K562 (cell line): ENCODE data around the gene LRRC51. TPM values are rescaled to one million over a fixed set of nuclear protein-coding genes. Genes with fewer than 3 reads are reported as not detected.

Experiments
- CBFA2T2 ChIP-seq: fragments of 450-650 bp; conservative IDR thresholded peaks from 2 replicates; pipeline ENCODE4 v1.6.1; 2017; ENCODE audit warnings: mild to moderate bottlenecking
- CREB1 ChIP-seq, 2 experiments: sonication (generic) in 1 of 2; formaldehyde crosslinking in 1 of 2; IDR thresholded peaks; 2 replicates each; pipeline versions ENCODE4 v1.6.1 to v1.8.0; 2012 to 2022; ENCODE audit warnings: inconsistent platforms in 1 of 2, mild to moderate bottlenecking in 1 of 2, missing genetic modification reagents in 1 of 2, moderate library complexity in 1 of 2
- HDAC2 ChIP-seq: fragments of 450-650 bp; IDR thresholded peaks from 2 replicates; pipeline ENCODE4 v1.6.1; 2016; ENCODE audit warnings: mild to moderate bottlenecking
- HDAC3 ChIP-seq: fragments of 450-650 bp; IDR thresholded peaks from 2 replicates; pipeline ENCODE4 v1.6.1; 2018; ENCODE audit warnings: borderline replicate concordance, mild to moderate bottlenecking, moderate library complexity; ENCODE audit not compliant: partially characterized antibody
- MCM5 ChIP-seq: fragments of 450-650 bp; IDR thresholded peaks from 2 replicates; pipeline ENCODE4 v1.6.1; 2016; ENCODE audit warnings: low read depth
- NCOA4 ChIP-seq: fragments of 450-650 bp; IDR thresholded peaks from 2 replicates; pipeline ENCODE4 v1.6.1; 2018; ENCODE audit warnings: mild to moderate bottlenecking; ENCODE audit not compliant: partially characterized antibody
- SMC3 ChIP-seq: conservative IDR thresholded peaks from 2 replicates; pipeline ENCODE4 v1.6.1; 2011; ENCODE audit warnings: low read depth, low read length, improper control_type of control experiment; ENCODE audit not compliant: insufficient read depth
- SP1 ChIP-seq: sonication (generic); formaldehyde crosslinking; IDR thresholded peaks from 2 replicates; pipeline ENCODE4 v1.8.1; 2022; ENCODE audit warnings: mild to moderate bottlenecking, missing genetic modification reagents
- SRSF1 ChIP-seq: fragments of 200-400 bp; formaldehyde crosslinking; IDR thresholded peaks from 2 replicates; pipeline ENCODE4 v1.6.1; 2017; ENCODE audit warnings: mild to moderate bottlenecking, low read depth, low read length, moderate library complexity
- SRSF3 ChIP-seq: fragments of 200-400 bp; formaldehyde crosslinking; IDR thresholded peaks from 2 replicates; pipeline ENCODE4 v1.6.1; 2016; ENCODE audit warnings: mild to moderate bottlenecking, low read length, moderate library complexity; ENCODE audit not compliant: insufficient read depth
- U2AF2 ChIP-seq: fragments of 200-400 bp; formaldehyde crosslinking; optimal IDR thresholded peaks from 2 replicates; pipeline ENCODE3; 2017; ENCODE audit warnings: low read depth, mild to moderate bottlenecking, low read length
- XRCC4 ChIP-seq: IDR thresholded peaks from one replicate; pipeline ENCODE4 v1.6.1; 2011; ENCODE audit not compliant: insufficient read depth, insufficient read length; ENCODE audit errors: extremely low read depth
- XRCC5 ChIP-seq: fragments of 200-400 bp; formaldehyde crosslinking; IDR thresholded peaks from 2 replicates; pipeline ENCODE4 v1.6.1; 2017; ENCODE audit warnings: low read depth, mild to moderate bottlenecking, low read length
- ZBED1 ChIP-seq: IDR thresholded peaks from 2 replicates; pipeline ENCODE4 v1.6.1; 2014
- ZBTB8A ChIP-seq: fragments of 450-650 bp; IDR thresholded peaks from 2 replicates; pipeline ENCODE4 v1.6.1; 2018; ENCODE audit warnings: mild to moderate bottlenecking, moderate library complexity; ENCODE audit not compliant: partially characterized antibody
- ZNF282 ChIP-seq: sonication (generic); formaldehyde crosslinking; IDR thresholded peaks from 2 replicates; pipeline ENCODE4 v1.8.1; 2023; ENCODE audit warnings: missing genetic modification reagents
- ZNF431 ChIP-seq: sonication (generic); formaldehyde crosslinking; IDR thresholded peaks from 2 replicates; pipeline ENCODE4 v1.8.0; 2022; ENCODE audit warnings: mild to moderate bottlenecking, missing genetic modification reagents
- ZNF785 ChIP-seq: fragments of 250-450 bp; sonication (Bioruptor Pico); IDR thresholded peaks from 2 replicates; pipeline ENCODE4 v1.4.0; 2020; ENCODE audit warnings: mild to moderate bottlenecking
- polyA plus RNA-seq, 8 experiments: library from polyadenylated mRNA; depleted of rRNA in 4 of 8; stranded (reverse) in 5 of 8; unstranded in 3 of 8; fragments of >200 nt; fragmentation: Nextera tagmentation in 2 of 8; fragmentation: Illumina TruSeq in 1 of 8; extraction: Ambion mirVana in 2 of 8; extraction: Trizol in 1 of 8; gene quantifications; 2 replicates each; pipeline versions ENCODE4 v1.2.1 to v1.2.3, GENCODE V29; 2011 to 2014; ENCODE audit warnings: inconsistent platforms in 1 of 8, missing spikeins in 1 of 8
- total RNA-seq, 7 experiments: library from RNA; depleted of rRNA in 6 of 7; stranded (reverse); fragments of >200 nt in 6 of 7; fragmentation: Illumina TruSeq in 2 of 7; extraction: Trizol in 2 of 7; gene quantifications; 2 replicates each; pipeline versions ENCODE4 v1.2.1 to v1.2.3, GENCODE V29; 2011 to 2021; ENCODE audit warnings: low replicate concordance in 1 of 7
- TF ChIP-seq, protein P1 (sequence below): sonication (generic); formaldehyde crosslinking; IDR thresholded peaks from 2 replicates; pipeline ENCODE4 v1.4.0; 2020; ENCODE audit warnings: mild to moderate bottlenecking, missing genetic modification reagents
- TF ChIP-seq, protein P2 (sequence below): conservative IDR thresholded peaks from 2 replicates; pipeline ENCODE4 v1.6.1; 2011; ENCODE audit warnings: low read depth, mild to moderate bottlenecking, low read length; ENCODE audit not compliant: control insufficient read depth
- TF ChIP-seq, protein P3 (sequence below): sonication (generic); formaldehyde crosslinking; IDR thresholded peaks from 2 replicates; pipeline ENCODE4 v1.8.0; 2022; ENCODE audit warnings: mild to moderate bottlenecking, missing genetic modification reagents
- TF ChIP-seq, protein P4 (sequence below): sonication (generic); formaldehyde crosslinking; IDR thresholded peaks from 2 replicates; pipeline ENCODE4 v1.8.0; 2022; ENCODE audit warnings: mild to moderate bottlenecking, missing genetic modification reagents

Gene LRRC51
- total and polyA plus RNA-seq, 9 of the 15 experiments (the other 6 are each of a cell fraction or from before 2014, with no cell fraction given): 4.7 to 10.6 (median 5.6) TPM

DNA sequence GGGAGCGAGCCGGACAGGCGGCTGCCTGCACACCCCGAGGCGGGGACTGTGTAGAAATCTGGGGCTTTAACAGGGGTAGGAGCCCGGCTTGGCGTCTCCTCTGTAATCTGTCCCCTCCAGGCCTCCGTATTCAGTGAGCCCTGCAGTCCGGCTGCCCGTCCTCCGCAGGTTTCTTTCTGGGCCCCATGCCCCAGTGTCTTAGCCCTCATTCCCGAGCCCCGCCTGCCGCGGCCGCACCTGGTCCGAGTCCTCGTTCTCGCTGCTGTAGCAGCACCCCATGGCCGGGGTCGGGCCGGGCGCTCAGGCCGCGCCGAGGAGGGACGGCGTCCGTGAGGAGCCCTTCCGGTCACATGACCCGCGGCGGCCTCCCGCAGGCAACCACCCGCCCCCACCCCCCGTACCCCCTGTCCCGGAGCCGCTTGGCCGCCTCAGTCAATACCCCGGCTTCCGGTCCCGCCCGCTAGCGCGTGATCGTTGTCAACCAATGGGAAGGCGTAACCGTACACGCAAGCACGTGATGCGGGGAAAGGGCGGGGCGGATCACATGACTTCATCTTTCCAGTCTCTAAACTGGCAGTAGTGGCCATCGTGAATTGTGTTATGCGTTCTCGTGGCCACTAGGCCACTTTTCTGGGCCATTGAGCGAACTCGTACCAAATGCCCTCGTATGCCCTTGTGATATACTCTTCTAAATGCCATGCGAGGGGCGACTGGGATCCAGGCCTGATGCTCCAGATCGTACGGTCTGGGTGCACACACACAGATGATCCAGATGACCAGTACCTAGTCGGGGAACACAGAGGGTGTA, 22.5 kb downstream of the LRRC51 start, which contains the start of gene LAMTOR1 (continued):
- TF ChIP-seq SMC3 (no peak), ZNF282 (no peak), SRSF3 (no peak), ZNF785 (CRISPR knock-in tag) (no peak), MCM5 (no peak), NCOA4 (no peak), XRCC5 (no peak), ZBTB8A (no peak), ZNF431 (CRISPR knock-in tag) (no peak; the same call in 1 of the 2 replicates), CBFA2T2 (peak; percentile 96), HDAC3 (no peak), HDAC2 (peak; percentile 24), ZBED1 (no peak), U2AF2 (no peak), CREB1 (IDR thresholded peaks at IDR 0.05) (peak; percentile 26; the same call in 1 of the 2 replicates), CREB1 (CRISPR knock-in tag; IDR thresholded peaks at IDR 0.05) (peak; percentile 43; the same call in 1 of the 2 replicates), SRSF1 (no peak), XRCC4 (no peak), SP1 (CRISPR knock-in tag) (peak; percentile 64; the same call in 1 of the 2 replicates)
- TF ChIP-seq, protein P1, sequence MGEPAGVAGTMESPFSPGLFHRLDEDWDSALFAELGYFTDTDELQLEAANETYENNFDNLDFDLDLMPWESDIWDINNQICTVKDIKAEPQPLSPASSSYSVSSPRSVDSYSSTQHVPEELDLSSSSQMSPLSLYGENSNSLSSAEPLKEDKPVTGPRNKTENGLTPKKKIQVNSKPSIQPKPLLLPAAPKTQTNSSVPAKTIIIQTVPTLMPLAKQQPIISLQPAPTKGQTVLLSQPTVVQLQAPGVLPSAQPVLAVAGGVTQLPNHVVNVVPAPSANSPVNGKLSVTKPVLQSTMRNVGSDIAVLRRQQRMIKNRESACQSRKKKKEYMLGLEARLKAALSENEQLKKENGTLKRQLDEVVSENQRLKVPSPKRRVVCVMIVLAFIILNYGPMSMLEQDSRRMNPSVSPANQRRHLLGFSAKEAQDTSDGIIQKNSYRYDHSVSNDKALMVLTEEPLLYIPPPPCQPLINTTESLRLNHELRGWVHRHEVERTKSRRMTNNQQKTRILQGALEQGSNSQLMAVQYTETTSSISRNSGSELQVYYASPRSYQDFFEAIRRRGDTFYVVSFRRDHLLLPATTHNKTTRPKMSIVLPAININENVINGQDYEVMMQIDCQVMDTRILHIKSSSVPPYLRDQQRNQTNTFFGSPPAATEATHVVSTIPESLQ: no peak
- TF ChIP-seq, protein P2, sequence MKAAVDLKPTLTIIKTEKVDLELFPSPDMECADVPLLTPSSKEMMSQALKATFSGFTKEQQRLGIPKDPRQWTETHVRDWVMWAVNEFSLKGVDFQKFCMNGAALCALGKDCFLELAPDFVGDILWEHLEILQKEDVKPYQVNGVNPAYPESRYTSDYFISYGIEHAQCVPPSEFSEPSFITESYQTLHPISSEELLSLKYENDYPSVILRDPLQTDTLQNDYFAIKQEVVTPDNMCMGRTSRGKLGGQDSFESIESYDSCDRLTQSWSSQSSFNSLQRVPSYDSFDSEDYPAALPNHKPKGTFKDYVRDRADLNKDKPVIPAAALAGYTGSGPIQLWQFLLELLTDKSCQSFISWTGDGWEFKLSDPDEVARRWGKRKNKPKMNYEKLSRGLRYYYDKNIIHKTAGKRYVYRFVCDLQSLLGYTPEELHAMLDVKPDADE: peak; percentile 51; the same call in 1 of the 2 replicates
- TF ChIP-seq, protein P3, sequence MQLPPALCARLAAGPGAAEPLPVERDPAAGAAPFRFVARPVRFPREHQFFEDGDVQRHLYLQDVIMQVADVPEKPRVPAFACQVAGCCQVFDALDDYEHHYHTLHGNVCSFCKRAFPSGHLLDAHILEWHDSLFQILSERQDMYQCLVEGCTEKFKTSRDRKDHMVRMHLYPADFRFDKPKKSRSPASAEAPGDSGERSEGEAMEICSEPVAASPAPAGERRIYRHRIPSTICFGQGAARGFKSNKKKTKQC (CRISPR knock-in tag): no peak; the same call in none of the 2 replicates
- TF ChIP-seq, protein P4, sequence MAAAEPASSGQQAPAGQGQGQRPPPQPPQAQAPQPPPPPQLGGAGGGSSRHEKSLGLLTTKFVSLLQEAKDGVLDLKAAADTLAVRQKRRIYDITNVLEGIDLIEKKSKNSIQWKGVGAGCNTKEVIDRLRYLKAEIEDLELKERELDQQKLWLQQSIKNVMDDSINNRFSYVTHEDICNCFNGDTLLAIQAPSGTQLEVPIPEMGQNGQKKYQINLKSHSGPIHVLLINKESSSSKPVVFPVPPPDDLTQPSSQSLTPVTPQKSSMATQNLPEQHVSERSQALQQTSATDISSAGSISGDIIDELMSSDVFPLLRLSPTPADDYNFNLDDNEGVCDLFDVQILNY (CRISPR knock-in tag): no peak
